Islet of Langerhans (tissue), 1 donor: ENCODE measurements around the gene MSLN.

Experiments used
- FAIRE-seq: peaks from one replicate; lab custom pipeline; 2011; peaks lifted over from hg19 to GRCh38; lab: Jason Lieb, UNC

Gene MSLN

GRCh38 chr16:808085-808386, 47.5 kb downstream of the MSLN start:
- no peak for FAIRE-seq

- FAIRE-seq, result no peak
Observed at GRCh38 chr16:813204-813915, 52.8 kb downstream of the MSLN start.

DNA sequence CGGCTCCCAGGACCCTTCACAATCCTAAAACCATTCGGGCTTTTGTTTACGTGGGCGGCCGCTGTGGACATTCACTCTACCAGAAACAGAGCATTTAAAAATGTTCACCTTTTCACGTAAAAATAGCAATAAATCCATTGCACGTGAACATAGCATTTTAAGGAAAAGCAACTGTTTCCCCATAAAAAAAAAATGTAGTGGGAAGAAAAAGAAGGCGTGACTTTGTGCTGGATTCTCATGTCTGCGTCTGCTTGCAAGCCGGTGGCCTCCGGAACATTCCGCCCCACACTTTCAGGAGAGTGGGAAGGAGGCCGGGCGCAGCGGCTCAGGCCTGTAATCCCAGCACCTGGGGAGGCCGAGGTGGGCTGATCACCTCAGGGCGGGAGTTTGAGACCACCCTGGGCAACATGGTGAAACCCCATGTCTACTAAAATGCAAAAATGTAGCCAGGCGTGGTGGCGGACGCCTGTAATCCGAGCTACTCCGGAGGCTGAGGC, 53.4 kb downstream of the MSLN start:
- no peak for FAIRE-seq

GRCh38 chr16:814974-815373, 54.4 kb downstream of the MSLN start:
- no peak for FAIRE-seq

DNA sequence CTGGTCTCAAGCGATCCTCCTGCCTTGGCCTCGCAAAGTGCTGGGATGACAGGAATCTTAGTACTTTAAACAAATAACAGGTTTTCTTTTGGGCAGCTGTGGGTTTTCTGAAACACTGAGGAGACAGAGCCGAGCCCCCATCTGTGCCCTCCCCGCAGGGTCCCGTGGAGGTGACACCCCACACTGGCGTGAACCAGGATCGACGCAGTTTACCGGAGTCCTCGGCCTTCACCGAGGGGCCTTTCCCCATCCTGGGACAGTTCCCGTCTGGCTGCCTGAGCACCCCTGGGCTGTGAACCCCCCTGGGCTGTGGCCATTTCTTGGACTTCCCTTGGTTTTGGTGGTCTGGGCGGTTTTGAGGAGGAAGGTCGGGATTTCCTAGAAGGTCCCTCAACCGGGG, 55.3 kb downstream of the MSLN start:
- FAIRE-seq, result no peak

DNA sequence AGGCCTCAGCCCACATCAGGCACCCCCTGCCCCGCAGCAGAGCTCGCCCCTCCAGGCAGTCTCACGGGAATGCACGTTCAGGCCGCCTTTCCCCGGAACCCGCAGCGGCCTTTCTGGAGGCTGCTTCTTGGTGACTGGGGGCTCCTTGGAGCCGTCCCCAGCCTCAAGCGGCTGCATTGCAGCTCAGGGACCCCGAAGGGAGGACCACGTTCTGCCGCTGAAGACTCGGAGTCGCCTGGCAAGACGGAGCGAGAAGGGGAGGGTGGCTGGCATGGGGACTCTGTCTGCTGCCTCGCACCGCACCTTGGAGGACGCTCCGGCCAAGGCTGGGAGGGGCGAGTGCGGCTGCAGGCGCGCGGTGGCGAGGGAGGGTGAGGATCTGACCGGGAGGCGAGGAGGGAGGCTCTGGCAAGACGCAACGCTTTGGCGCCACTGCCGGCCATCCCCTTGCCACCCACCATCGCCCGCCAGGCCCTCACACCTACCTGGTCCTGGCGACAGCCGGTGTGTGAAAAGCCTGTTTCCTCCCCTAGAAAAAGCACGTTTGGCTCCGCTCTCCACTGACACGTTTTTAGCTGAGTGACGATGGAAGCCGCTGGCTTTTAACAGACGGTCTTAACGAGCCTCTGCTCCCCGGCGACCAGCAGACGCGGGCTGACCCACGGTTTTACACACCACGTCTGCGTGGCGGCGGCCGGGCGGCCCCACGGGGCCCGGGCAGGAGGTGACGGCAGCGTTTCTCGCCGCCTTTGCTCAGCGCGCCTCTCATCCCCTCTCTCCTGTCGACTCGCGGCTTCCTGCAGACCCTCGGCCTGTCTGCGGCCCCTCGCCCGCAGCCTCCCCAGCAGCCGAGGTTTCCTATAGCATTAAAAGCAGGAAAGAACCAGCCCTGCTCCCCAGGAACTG, 56.7 kb downstream of the MSLN start:
- no peak for FAIRE-seq

DNA sequence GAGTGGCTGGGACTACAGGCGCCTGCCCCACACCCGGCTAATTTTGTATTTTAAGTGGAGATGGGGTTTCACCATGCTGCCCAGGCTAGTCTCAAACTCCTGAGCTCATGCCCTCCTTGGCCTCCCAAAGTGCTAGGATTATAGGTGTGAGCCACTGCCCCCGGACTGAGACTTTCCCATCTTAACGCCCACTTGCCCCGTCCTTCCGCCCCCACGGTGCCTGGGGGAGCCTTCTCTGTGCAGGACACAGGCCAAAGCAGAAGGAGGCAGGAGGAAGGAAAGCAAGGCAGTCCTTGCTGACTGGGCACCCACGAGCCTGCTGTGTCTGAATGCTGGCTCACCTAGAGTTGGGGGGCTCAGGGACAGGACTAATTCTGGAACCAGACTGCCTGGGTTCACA, 57.6 kb downstream of the MSLN start:
- no peak for FAIRE-seq
